HG03442 (cell line): ENCODE measurements around the gene NUP98.
"Not testable (repeated sequence)": the region's sequence is repeated elsewhere in the genome, so short reads cannot be mapped to it uniquely, and the experiment has no call there.

ENCODE experiments used
- ATAC-seq: cut with Tn5 transposase; IDR thresholded peaks from one replicate; pipeline ENCODE4 v1.9.1; 2021; ENCODE audit warnings: mild to moderate bottlenecking, moderate library complexity; ENCODE audit not compliant: unreplicated experiment

The NUP98 gene

GRCh38 chr11:3679077-3679476 is 118.3 kb downstream of the NUP98 start:
- no peak for ATAC-seq

DNA sequence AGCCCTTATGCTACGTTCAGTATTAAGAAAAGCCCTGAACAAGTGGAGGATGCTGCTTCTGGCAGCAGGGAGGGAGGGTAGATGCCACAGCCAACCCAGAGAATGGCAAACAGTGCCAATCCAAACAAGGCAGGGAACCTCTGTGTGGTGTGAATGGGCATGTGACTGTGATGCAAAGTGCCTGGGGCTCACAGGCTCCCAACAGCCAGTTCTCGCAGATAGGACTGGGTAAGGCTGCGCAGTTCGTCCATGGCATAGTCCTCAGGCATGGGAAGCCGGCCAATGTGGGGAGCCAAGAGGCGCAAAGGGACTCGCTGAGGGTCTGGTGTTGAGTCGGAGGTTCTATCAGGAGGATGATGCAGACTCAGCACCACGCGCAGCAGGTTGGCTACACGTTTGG is 121.4 kb downstream of the NUP98 start:
- ATAC-seq, result no peak

DNA sequence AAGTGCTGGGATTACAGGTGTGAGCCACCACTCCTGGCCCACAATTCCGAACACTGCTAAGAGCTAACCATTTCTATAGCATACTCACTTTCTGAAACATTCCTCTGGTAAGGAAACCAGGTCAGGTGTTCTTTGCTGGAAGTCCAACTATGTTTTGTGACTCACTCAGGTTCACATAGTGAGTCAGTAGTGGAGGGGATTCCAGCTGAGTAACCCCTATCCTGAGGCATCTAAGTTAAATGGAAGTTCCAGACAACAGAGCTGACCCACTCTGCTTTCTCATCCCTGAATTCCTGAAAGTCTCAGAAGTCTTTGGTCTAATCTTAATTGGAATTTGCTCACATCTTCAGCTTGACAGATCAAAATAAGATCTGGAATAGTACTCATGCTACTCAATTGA is 123.2 kb downstream of the NUP98 start:
- no peak for ATAC-seq

DNA sequence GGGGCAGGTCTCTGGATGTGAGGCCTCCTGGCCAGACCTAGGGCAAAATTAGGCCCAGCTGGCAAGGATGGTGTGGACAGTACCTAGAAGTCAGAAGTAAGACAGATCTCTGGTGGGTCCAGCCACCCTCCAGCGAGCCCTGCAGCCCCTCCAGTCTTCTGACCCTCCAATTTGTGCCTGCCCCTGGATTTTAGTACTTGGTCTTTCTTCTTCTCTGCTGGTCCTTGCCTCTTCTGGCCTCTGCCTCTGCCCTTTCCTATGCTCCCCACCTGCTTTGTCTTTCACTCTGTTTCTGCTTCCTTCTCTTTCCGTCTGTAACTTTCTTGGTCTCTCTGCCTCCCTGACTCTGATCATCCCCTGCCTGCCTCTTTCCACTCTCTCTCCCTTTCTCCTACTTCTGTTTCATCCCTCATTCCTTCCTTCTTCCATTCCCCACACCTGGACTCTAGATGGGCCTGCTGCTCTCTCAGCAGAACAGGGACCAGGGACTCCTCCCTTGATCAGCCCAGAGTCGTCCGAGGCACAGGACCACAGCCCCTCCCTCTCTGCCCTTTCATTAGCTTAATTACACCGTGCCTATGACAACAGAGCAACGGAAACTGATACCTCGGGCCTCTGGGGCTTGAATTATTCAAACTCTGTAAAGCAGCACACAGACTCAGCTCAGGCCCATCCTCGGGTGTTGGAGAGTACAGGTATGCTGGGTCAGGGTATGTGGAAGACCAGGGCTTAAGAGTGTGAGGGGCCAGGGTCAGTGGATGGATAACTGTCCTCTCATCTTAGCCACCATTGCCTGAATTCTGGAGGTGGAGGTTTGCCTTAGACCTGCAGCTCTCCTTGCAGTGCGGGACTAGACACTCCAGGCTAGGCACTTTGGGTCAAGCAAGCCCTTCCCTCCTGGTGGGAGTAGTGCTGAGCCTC is 125.8 kb downstream of the NUP98 start, which contains the start of gene CHRNA10:
Gene CHRNA10, minus strand, starts transcription at position 51 of the 921 bp plus-strand sequence. CDS start 72 bp downstream, outside the sequence.
- no peak for ATAC-seq

DNA sequence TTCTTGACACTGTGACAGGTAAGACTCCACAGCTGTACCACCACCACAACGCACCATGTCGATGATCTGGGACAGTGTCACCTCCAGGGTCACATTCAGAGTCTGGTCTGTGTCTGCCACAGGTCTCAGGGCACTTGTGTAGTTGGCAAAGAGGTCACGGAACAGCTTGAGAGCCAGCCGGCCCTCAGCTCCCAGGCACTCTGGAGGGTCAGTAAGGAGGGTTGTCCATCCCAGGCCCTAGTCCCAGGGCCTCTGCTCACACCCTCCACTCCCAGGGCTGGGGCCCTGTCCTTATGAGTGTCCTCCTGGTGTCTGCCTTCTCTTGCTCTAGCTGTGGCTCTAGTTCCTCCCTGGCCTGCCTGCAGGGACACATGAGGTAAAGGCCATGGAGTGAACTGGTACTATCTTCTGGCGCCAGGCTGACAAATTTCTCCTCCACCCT is 127.6 kb downstream of the NUP98 start:
- ATAC-seq, result no peak

DNA sequence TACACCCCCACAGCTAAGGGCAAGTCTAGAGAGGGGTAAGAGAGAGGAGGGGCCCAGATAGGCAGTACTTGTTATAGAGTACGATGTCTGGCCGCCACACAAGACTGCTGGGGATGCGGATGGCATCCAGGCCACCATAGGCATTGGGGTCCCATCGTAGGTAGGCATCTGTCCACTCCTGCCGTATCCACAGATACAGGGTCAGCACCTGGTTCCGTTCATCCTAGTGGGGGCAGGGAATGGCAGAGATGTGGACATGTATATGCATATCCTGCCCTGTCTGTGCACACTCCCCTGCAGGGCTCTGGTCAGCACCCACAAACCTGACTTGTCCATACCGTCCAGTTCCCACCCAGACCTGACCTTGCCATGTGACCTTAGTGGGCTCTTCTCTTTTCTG is 128.2 kb downstream of the NUP98 start:
- no peak for ATAC-seq

GRCh38 chr11:3667149-3668035 is 130.0 kb downstream of the NUP98 start:
- ATAC-seq, result no peak

GRCh38 chr11:3666023-3666530 is 131.3 kb downstream of the NUP98 start:
- ATAC-seq, result no peak

- no peak for ATAC-seq
These were observed 131.9 kb downstream of the NUP98 start for GRCh38 chr11:3665336-3666022.

GRCh38 chr11:3664032-3664630 is 133.2 kb downstream of the NUP98 start:
- no peak for ATAC-seq

GRCh38 chr11:3662856-3663255 is 134.5 kb downstream of the NUP98 start:
- ATAC-seq, result no peak

GRCh38 chr11:3660960-3661359 is 136.4 kb downstream of the NUP98 start:
- no peak for ATAC-seq

DNA sequence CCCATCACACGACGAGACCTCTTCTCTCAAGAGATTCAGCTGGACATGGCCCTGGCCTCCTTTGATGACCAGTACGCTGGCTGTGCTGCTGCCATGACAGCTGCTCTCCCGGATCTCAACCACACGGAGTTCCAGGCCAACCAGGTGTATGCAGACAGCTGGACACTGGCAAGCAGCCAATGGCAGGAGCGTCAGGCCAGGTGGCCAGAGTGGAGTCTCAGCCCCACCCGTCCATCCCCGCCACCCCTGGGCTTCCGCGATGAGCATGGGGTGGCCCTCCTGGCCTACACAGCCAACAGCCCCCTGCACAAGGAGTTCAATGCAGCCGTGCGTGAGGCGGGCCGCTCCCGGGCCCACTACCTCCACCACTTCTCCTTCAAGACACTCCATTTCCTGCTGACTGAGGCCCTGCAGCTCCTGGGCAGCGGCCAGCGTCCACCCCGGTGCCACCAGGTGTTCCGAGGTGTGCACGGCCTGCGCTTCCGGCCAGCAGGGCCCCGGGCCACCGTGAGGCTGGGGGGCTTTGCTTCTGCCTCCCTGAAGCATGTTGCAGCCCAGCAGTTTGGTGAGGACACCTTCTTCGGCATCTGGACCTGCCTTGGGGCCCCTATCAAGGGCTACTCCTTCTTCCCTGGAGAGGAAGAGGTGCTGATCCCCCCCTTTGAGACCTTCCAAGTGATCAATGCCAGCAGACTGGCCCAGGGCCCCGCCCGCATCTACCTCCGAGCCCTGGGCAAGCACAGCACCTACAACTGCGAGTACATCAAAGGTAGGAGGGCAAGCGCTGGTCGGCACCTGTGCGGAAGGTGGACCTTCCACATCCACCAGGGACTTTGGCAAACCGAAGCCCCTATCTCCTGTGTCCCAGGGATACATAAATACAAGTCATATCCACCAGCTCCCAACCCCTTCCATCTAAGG is 137.5 kb downstream of the NUP98 start:
- no peak for ATAC-seq

- ATAC-seq, result no peak
These were observed 139.1 kb downstream of the NUP98 start for GRCh38 chr11:3658252-3658651.

DNA sequence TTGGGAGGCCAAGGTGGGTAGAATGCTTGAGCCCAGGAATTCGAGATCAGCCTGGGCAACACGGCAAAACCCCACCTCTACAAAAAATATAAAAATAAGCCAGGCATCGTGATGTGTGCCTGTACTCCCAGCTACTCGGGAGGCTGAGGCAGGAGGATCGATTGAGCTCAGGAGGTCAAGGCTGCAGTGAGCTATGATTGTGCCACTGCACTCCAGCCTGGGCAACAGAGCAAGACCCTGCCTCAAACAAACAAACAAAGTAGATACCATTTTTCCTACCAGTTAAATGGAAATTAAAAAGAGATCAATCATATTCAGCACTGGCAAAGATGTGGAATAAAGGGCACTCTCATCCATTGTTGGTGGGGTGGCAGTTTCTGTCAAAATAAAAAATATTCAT is 140.0 kb downstream of the NUP98 start:
- not testable (repeated sequence) for ATAC-seq

- ATAC-seq, result no peak
These were observed 141.8 kb downstream of the NUP98 start for GRCh38 chr11:3655547-3655946.

- ATAC-seq, result not testable (repeated sequence)
These were observed 144.8 kb downstream of the NUP98 start for GRCh38 chr11:3652514-3652913.

DNA sequence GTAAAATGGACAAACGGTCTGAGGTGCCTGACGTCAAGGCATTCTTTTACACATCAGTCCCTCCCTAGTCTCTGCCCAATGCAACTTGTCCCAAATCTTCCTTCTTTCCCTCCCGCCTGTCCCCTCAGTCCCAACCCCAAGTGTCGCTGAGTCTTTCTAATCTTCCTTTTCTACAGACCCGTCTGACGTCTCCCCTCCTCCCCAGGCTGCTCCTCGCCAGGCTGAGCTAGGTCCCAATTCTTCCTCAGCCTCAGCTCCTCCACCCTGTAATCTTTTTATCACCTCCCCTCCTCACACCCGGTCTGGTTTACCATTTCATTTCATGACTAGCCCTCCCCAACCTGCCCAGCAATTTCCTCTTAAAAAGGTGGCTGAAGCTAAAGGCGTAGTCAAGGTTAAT is 148.0 kb downstream of the NUP98 start:
- ATAC-seq, result not testable (repeated sequence)

GRCh38 chr11:3648843-3649242 is 148.5 kb downstream of the NUP98 start:
- not testable (repeated sequence) for ATAC-seq
